ENCODE results near the gene CXXC4.

Gene CXXC4

DNA sequence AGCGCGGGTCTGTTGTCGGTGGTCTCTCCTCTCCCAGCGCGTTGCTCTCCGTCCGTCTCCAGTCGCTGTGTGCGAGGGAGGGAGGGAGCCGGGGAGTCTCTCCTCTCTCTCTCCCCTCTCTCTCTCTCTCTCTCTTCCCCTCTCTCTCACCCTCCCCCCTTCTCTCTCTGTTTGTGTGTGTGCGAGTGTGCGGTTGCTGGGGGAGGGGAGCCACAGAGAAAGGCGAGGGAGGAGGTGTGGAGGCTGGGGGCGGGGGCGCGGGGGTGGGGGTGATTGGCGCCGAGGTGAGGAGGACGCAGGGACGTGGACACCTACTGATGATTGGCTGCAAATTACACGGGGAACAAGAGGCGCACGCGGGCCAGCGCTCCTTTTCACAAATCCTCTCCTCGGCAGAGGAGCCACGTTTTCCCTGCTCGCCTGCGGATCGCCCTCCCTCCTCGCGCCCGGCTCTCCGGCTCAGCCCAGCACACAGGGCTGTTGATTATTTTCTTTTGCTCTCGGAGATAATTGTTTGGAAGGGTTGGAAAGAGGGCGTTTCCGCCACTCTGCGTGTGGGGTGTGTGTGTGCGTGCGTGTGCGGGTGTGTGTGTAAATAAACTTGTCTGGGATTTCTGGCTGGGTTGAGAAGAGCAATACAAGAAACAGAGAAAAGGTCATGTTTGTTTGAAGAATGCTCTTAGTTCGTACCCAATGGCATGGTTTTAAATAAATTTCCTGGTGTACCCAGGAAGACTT, at the start of gene CXXC4:
CXXC4 (minus strand) TSS at position 73 of the 738 bp plus-strand sequence. CDS start 3,092 bp downstream, outside the sequence.
- DNase-seq, result peak; percentile 40

DNA sequence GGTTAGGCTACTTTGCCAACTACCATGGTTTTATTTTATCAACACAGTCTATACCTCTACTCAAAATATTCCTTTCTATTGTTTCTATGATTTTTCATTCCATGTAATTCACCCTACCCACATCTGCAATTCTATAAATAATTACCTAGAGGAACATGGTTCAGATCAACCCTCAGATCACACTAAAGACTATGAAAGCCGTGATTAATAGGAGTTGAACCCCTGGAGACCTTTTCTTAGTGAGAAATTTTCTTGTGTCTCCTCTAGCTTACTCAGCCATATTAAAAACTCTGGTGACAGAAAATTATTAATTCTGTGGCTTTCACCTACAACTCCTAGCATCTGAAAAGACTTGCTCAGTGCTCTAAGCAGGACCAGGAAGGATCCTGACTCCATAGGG, 38.5 kb upstream of the CXXC4 start:
- DNase-seq, result no peak

DNA sequence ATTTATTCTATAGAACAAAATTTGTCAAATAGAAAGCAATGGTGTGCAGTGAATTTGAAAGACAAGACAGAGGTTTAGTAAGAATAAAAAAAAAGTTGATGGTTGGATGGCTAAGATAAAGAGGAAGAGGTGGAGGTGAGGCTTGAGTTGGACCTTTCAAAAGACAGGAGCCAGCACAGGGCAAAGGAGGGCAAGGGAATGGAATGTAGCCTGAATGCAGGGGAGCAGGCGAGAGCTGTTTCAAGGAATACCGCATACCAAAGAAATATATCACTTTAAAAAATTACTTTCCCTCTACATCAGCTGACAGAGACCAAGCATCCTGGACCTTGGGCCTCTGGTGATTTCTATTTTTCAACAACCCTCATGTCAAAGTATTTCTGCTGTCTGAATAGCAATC, 38.0 kb upstream of the CXXC4 start:
- DNase-seq, result no peak

DNA sequence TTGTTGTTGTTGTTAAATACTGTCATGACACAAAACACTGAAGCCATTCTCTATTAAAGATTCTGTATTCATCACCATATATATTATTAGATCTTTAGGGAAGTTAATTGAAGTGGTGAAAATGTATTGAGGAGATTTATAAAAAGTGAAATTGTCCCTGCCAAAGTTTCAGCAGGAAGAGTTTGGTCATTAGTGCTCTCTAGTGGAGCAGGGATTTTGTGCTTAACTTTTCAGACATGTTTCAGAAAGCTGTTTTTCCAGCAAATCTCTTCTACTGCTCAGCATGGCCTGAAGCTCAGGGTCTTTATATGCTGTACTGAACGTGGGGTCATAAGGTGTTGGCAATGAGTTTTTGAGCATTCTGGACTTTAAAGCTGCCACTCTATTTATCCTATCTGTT, 36.7 kb upstream of the CXXC4 start:
- DNase-seq, result no peak

DNA sequence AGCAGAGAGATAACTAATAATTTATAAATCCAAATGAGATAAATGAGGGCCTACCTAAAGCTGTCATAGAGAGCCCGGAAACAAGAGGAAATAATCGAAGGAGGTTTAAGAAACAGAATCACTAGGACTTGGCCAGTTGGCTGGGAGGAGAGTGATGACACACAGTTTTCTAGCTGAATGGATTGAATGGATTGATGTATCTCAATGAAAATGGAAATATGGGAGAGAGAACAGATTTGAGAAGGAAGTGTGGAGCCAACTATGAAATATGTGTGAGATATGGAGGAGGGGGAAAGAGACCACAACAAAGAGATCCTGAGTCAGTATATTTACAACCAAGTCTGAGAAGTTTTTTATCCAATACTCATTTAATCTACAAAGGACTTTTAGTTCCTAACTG, 35.7 kb upstream of the CXXC4 start:
- DNase-seq, result no peak

DNA sequence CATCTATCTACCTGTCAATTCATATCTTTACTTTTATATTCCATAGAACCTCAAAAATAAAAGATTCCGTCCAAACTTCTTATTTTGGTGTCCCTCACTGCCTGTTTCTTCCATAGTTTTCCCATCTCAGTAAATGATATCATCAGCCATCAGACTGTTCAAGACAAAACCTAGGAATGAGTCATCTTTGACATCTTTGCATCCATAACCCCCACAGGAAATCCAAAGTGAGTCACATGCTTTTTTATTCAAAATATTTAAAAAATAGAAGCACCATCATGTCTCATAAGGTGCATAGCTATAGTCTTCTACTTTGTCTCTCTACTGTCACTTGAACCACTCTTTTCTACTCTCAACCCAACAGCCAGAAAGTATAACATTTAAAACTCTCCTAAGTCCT, 29.9 kb upstream of the CXXC4 start:
- DNase-seq, result no peak

DNA sequence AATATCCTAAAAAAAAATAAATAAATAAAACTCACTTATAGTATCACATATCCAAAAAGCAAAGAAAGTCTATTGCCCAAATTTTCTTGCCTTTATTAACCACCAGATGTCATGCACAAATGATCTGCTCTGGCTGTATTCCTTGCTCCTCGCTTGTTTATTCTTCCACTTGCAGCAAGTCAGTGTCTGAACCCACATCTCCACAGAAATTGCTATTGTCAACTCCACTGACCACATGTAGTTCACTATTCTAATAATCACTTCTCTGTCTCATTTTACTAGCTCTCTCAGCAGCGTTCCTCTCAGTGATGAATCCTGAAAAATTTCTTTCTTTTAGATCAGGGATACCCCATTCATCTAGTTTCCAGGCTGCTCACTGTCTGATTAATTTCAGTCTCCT, 29.3 kb upstream of the CXXC4 start:
- no peak for DNase-seq

DNA sequence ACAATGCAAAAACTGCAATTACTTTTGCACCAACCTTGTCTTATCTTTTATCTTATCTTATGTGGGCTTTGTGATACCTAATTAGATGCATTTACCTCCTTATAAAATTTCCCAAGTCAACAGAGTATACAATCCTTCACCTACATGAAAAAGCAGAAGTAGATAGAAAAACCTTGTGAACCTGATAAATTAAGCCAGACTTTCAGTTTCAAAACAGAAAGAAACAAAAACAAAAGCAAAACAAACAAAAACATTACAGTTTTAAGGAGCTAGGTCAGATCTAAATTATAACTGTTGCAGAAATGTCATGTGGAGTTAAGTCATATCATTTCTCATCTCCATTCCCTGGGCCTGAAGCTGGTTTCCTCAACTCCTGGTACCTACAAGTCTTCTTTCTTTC, 24.9 kb upstream of the CXXC4 start:
- DNase-seq, result no peak

DNA sequence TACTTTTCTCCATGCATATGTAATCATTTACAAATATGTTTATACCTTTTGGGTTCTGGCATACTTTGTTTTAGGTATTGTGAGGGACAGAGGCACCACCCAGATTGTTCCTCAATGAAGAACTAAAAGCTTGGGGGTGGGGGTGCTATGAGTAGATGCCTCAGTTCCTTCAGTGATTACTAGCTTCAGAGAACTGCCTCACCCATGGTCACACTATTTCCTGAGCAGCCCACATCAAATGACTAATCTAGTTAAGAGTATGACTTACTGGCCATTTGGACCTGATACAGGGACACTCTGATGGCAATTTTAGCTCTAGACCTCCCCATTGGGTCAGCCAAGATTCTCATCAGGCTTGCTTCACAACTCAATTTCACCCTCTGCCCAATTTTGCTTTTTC, 22.2 kb upstream of the CXXC4 start:
- DNase-seq, result no peak

DNA sequence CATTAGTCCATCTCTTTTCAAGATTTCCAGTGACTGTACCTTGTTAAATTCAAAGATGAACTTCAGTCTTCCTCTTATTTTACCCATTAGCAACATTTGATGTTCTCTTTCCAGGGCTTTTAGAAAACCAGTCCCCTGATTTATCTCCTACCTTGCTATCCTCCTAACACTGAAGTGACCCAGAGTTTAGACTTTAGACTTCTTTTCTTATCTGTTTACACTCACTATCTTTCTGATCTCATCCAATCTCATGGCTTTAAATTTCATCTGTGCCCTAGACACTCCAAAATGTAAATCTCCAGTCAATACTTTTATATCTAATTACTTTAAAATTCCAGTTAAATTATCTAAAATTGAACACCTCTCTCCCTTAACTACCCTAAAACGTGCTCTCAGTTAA, 13.5 kb upstream of the CXXC4 start:
- DNase-seq, result no peak

DNA sequence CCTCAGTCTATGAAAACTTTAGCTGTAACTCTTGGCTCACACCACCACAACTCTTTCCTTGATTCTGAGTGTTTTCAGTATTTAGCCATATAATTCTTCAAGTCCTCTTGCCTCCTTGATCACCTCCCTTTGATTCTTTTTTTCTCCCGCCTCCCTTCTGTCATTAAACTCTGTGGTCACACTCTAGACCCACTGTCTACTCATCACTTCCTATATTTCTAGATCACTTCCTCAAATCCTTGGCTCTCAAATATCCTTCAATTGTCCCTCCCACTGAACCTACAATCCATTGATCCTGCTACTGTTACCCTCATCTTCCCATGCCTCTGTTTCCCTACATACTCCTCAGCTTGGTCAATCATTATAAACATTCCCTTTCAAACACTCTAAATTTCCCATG, 12.4 kb upstream of the CXXC4 start:
- DNase-seq, result no peak

DNA sequence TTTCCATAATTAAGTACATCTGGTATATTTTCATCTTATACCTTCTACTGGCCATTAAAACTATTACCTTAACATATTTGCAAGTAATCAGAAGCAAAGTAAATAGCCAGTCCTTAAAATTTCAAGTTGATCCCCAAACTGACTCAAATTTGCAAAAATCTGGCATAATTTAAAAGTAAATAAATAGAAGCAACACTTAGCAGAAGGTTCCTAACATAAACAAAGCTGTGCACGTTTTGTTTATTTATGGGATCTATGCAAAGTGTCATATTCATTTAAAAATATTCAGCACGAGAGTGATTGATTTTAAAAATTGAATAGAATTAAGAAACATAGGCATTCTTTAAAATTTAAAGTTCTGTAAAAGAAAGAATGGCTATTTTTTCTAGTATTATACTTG, 9.8 kb upstream of the CXXC4 start:
- no peak for DNase-seq

DNA sequence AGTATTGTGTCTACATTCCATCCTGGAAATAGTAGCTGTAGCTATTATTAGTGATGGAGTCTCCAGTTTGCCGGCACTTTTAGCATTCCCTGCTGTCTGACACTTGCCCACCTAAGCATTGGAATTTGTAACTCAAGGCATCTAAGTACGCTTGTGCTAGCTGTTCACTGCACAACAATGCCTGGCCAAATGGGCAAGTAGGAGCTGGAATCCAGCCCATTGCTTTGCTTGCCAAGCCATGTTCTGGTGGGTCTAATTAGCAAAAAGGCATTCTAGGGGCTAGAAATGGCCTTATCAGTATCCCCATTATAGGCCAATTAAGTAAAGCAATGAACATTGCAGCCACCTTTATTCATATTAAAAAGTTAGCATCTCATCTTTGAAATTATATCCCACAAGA, 7.8 kb upstream of the CXXC4 start:
- DNase-seq, result no peak

DNA sequence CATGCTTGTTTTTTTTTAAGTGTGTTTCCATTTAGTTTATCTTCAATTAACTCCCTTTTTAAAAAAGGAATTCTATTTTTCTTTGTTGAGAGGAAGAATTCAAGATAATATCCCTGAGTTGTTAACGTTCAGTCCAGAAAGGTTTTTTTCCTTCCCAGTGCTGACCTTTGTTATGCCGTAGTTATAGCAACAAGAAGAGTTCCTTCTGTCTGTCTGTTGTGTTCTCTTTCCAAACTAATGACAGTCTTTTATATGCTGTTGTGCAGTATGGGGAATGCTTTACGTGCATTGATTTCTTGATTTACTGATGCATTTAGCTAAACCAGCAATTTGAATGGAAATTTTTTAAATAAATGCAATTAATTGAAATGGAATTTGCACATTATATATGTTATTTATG, 6.6 kb upstream of the CXXC4 start:
- DNase-seq, result no peak

DNA sequence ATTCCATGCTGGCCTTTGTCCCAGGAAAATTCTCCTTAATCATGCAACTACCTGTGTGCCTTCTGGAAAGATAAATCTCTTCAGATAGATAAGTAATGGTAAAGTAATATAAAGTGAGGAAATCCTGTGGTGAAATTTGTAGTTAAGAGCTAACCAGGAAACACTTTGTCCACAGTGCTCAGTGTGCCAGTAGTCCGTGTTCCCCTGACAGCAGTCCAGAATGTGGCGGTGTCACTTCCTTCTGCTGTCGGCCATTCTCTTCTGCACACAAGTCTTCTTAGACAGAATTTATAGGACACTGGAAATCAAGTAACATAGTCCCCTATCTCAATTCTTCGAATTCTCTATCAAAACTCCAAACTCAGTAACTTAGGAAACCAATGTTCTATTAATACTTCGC, 5.7 kb upstream of the CXXC4 start:
- no peak for DNase-seq

DNA sequence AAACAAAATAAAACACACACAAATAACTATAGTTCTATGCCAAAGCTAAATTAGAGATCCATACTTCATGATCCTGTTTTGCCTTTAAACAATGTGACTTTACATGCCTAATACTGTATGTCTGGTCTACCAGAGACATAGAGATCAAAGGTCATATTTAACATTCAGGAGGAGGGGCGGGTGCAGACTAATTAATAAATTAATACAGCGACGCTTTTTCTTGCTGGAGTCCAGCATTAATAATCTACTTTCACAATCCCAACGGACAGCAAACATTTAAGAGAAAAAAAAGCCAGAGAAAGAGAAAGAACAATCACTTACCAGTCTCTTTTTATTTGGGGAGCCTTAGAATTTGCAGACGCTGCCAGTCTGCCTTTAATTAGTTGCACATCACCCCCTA, 509 bp downstream of the CXXC4 start:
- no peak for DNase-seq

DNA sequence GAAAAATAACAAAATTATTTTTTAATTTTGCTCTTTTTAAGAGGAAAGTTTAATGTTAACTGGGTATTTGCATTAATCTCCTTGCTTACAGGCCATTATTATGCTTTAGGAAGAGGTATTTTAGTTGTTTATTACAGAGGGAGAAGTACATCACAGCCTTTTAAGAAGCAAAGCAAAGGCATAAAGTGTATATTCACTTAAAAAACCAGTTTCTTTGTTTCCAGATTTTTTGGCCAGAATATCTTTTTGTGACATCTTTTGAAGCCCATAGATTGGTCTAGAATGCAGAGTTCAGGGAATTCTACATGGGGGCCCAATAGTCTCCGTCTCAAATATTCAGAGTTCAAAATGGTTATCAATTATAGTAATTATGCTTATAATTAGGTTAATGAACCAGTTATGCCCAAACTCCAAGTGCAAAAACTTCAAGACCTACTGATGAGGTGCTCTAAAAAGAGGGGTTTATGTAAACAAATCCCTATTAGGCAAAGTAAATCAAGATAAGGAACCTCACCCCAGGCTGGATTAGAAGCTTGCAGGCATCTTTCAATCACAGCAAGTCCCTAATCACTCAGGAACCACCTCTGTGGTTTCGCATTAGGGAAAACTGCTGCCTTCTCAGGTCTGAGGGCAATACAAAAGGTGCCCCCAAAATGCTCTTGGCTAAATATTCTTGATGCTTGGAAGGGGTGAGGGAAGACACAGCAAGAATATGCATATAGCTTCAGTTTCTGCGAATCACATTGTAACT, 1.4 kb downstream of the CXXC4 start:
- no peak for DNase-seq

DNA sequence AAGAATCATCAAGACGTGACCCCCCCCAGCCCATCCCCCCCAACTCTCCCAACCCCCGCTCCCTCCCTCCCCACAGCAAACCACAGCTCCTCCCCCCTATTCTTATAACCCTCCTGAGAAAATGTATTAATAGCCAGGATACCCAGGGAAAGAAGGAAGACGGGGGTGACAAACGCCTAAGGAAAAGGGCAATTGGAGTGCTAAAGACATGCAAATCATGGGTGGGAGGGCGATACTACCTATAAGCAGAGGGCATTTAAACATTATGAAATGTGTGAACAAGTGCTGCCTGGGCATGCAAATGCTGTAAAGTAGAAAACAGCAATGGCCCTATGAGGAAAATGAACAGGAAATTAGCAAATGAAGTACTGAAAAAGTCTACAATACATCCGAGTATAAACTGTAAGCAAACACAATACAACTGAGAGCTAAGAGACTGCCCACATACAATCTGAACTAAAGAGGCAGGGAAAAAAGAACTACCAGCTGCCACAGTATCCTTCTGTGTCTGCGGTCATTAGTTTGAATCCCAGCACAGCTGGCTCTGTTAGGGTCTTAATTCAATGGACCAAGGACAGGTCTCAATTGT, 2.4 kb downstream of the CXXC4 start:
- DNase-seq, result peak; percentile 3

DNA sequence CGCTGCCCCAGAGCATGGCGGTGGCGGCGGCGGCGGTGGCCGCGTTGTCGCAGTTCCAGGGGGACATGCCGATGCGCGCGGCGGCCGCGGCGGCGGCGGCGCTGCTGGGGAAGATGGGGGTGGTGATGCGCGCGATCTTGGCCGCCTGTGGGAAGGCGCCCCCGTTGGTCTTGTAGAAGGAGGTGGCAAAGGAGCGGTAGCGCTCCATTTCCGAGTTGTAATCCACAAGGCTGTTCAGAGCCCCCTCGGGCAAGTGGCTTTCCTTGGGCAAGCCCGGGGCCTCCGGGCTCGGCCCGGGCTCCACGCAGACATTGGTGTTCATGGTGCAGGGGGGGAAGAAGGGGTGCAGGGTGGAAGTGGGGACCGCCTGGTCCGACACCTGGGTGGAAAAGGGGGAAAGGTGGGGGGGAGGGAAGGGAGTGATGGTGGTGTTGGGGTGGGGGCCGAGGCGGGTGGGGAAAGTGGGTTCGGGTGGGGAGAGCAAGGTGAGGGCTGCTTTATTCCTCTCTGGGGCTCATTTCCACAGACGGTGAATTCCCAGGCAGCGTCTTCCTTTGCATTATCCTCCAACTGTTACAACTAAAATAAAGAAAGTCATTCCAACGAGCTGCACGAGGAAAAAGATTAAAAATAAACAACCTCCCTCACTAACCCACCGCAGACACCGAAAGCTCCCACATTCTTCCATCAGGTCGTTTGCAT, 3.1 kb downstream of the CXXC4 start:
- no peak for DNase-seq

DNA sequence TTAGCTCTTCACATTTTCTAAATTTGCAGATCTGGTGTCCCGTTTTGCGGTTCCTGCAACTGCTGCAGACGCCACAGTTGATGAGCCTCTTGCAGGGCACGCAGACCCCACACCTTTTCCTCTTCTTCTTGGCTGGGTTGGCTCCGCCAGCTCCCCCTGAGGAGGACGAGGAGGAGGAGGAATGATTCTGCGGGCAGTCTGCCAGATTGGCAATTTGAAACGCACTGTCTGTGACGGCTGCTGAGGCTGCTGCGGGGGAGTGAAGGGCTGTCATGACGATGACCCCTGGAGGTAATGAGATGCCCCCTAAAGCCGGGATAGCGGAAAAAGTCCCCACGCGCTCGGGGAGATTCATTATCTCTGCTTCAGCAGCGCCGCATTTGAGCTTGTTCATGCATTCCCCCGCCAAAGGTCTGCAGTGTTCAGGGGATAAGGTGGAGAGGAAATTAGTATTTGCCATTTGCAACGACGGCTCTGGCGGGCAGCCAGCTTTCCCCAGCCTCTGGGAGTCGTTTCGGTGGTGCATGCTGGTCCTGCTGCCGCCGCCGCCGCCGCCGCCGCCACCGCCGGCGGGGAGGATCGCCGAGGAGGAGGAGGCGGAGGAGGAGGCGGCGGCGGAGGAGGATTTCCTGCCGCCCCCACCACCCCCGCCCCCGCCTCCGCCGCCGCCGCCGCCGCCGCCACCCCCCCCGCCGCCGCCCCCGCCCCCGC, 3.8 kb downstream of the CXXC4 start:
- peak; percentile 64 for DNase-seq

DNA sequence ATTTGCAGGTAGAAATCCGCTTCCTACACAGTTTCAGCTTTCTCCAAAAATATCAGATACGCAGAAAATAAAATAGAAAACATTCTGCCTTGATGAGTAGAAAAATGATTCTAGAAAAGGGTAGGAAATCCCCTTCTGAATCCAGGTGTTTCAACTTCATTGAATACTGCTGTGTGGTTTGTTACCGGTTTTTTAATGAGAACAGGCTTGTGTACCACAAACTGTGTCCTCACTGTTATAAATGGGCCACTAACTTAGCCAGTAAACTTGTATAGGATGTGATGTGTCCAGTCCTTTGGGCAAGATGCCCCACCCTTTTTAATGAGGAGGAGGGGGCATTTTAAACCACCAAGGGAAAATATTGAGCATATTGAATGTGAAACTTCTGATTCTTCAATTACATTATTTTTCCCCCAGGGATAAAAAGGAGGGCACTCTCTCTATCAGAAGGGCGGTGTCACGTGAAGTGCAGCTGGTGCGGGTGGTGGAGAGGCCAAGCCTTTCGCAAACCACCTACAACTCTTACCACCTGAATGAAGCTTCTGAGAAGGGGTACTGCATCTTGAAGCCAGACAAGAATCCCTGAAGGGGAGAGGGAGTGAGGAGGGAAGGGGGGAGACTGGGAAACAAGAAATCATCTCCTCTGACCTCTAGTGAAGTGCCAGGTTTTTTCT, 4.5 kb downstream of the CXXC4 start:
- no peak for DNase-seq

DNA sequence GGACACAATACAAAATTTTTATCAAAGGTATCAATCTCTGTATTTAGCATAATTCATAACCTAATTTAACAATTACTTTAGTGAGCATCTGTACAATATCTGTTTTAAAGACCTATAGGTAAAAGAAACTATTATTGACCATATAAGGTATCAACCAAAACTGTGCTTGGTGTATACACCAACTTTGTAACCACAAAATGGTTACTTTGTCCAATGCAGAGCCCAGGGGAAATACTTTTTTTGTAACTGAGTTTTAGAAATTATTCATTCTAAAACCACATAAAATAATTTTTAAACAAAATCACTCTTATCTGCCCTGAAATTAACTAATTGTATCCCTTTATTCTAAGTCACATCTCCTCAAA, 5.0 kb downstream of the CXXC4 start:
- no peak for DNase-seq
